Tibial artery (tissue), 4 donors: ENCODE data around the gene KCNK13.

ENCODE experiments used
- DNase-seq, 2 donors: peaks; one replicate each; pipeline ENCODE4 v3.0.0-alpha.2; 2019
- H3K27ac ChIP-seq, 2 donors: fragments of 200-600 bp; sonication (generic) in 1 of 2; 1 replicate in 1 of 2; 2 replicates in 1 of 2; pipeline ENCODE4 v1.5.1; 2018 to 2019; ENCODE audit warnings: mild to moderate bottlenecking in 1 of 2
- H3K27me3 ChIP-seq, 2 donors: fragments of 200-600 bp; sonication (generic) in 1 of 2; one replicate each; pipeline versions ENCODE4 v1.5.1 to v1.6.0; 2016 to 2019
- H3K36me3 ChIP-seq, 3 donors: fragments of 200-600 bp; sonication (generic) in 2 of 3; one replicate each; pipeline ENCODE4 v1.5.1; 2016 to 2019; ENCODE audit warnings: mild to moderate bottlenecking in 2 of 3
- H3K4me1 ChIP-seq, 4 donors: fragments of 200-600 bp; sonication (generic) in 2 of 4; 1 replicate in 3 of 4; 2 replicates in 1 of 4; pipeline ENCODE4 v1.5.1; 2016 to 2019
- H3K4me3 ChIP-seq, 2 donors: fragments of 200-600 bp; sonication (generic) in 1 of 2; 1 replicate in 1 of 2; 2 replicates in 1 of 2; pipeline ENCODE4 v1.5.1; 2018 to 2019; ENCODE audit warnings: mild to moderate bottlenecking in 2 of 2
- H3K9me3 ChIP-seq, 3 donors: fragments of 200-600 bp; sonication (generic) in 1 of 3; one replicate each; pipeline ENCODE4 v1.5.1; 2016 to 2019
- intact Hi-C: fragments of 100-400 bp; cut with DNase I; formaldehyde crosslinking; loops from one replicate; pipeline ENCODE4 v1.15.0; 2023; ENCODE audit warnings: low total_unique reads
- TF ChIP-seq, protein P1 (sequence below), 2 experiments: fragments of 200-600 bp in 1 of 2; fragments of 450-650 bp in 1 of 2; IDR thresholded peaks; one replicate each; pipeline ENCODE4 v1.5.1; 2017 to 2019; ENCODE audit warnings: antibody characterized with exemption in 2 of 2, mild to moderate bottlenecking in 1 of 2, moderate library complexity in 1 of 2

Gene KCNK13

DNA sequence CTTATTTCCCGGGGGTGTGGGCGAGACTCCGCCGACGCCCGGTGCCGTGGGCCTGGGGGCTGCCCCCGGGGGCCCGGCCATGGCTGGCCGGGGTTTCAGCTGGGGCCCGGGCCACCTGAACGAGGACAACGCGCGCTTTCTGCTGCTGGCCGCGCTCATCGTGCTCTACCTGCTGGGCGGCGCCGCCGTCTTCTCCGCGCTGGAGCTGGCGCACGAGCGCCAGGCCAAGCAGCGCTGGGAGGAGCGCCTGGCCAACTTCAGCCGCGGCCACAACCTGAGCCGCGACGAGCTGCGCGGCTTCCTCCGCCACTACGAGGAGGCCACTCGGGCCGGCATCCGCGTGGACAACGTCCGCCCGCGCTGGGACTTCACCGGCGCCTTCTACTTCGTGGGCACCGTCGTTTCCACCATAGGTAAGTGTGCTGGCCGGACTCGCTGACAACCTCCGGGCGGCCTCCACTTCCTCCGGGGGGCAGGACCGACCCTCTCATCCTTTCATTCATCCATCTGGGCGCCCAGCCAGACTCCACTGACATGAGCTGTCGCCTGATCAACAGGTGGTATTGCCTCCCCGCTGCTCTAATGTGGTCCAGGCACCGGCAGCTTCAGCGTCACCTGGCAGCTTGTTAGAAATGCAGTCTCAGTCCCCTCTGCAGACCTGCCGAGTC is 467 bp downstream of the KCNK13 start:
- no peak for DNase-seq
- peaks cover 0 to 68% of the 10 kb centered on the region in 2 donors for H3K27me3 ChIP-seq
- H3K27ac ChIP-seq, result no peak overlapping the region
- TF ChIP-seq, protein P1, sequence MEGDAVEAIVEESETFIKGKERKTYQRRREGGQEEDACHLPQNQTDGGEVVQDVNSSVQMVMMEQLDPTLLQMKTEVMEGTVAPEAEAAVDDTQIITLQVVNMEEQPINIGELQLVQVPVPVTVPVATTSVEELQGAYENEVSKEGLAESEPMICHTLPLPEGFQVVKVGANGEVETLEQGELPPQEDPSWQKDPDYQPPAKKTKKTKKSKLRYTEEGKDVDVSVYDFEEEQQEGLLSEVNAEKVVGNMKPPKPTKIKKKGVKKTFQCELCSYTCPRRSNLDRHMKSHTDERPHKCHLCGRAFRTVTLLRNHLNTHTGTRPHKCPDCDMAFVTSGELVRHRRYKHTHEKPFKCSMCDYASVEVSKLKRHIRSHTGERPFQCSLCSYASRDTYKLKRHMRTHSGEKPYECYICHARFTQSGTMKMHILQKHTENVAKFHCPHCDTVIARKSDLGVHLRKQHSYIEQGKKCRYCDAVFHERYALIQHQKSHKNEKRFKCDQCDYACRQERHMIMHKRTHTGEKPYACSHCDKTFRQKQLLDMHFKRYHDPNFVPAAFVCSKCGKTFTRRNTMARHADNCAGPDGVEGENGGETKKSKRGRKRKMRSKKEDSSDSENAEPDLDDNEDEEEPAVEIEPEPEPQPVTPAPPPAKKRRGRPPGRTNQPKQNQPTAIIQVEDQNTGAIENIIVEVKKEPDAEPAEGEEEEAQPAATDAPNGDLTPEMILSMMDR (IDR thresholded peaks at IDR 0.05), result no peak
- peaks cover 0 to 29% (median 26%) of the 10 kb centered on the region in 4 donors for H3K4me1 ChIP-seq
- H3K36me3 ChIP-seq, result no peaks in the 10 kb centered on the region
- intact Hi-C loops, result no loop called here
- peak overlapping the region; percentile 40 to 47 for H3K4me3 ChIP-seq
- no peaks in the 10 kb centered on the region for H3K9me3 ChIP-seq

DNA sequence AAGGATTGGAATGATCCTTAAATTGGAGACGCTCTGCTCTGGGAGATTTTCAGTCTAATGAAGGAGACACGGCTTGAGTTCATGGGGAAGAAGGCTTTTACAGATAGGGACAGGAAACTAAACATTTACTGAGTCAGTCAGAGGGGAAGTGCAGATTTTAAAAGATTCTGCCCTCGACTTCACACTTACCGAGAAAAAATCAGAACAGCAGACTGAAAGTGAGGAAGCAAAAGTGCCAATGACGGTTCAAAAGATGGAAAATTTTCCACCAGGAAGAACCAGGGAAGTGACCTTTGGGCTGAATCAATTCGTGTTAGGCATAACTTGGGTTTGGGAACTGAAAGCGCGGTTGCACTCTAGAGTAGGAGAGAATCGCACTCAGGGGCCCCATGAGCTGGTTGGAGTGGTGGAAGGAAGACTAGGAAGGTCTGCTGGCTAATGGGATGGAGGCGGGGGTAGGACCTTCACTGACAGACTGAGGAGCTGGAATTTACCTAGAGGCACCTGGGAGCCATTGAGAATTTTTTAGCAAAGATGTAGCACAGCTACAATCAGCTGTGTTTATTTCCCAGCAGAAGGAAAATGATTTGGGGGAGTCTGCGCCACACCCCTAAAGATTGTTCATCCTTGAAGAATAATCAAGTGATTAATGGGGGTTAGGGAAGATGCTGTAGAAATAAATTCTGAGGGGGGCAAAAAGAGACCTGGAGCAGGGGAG is 1.2 kb downstream of the KCNK13 start:
- TF ChIP-seq, protein P1 (IDR thresholded peaks at IDR 0.05), result no peak
- Histone ChIP-seq H3K4me1 (peaks cover 0 to 29% (median 26%) of the 10 kb centered on the region in 4 donors), H3K36me3 (no peaks in the 10 kb centered on the region), H3K4me3 (peak overlapping the region in 1 of 2 donors; percentile 40), H3K27ac (no peak overlapping the region), H3K27me3 (peaks cover 0 to 69% of the 10 kb centered on the region in 2 donors), H3K9me3 (no peaks in the 10 kb centered on the region)
- no peak for DNase-seq
- intact Hi-C loops, result no loop called here

DNA sequence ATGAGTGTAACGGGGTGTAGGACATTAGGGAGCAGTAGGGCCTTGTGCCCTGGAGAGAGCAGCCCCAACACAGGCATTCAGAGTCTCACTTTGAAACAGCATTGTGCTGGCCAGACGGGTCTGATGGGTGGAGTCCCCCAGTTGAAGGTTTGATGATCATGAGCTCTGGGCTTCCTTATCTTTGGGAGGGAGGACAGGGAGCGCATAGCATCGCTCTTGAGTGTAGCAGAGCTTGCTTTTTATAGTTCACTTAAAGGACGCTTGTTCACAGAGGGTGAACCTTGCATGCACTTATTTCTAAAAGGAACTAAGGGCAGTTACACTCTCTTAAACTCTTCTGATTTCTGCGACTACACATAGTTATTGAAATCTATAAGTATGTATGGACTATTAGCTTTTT is 10.6 kb downstream of the KCNK13 start:
- peaks cover 0 to 12% of the 10 kb centered on the region in 2 donors for H3K27me3 ChIP-seq
- no peaks in the 10 kb centered on the region for H3K9me3 ChIP-seq
- no peaks in the 10 kb centered on the region for H3K36me3 ChIP-seq
- no peak for DNase-seq
- no peak overlapping the region for H3K4me3 ChIP-seq
- TF ChIP-seq, protein P1 (IDR thresholded peaks at IDR 0.05), result no peak
- intact Hi-C loops, result no loop called here
- no peak overlapping the region for H3K27ac ChIP-seq
- no peaks in the 10 kb centered on the region for H3K4me1 ChIP-seq

DNA sequence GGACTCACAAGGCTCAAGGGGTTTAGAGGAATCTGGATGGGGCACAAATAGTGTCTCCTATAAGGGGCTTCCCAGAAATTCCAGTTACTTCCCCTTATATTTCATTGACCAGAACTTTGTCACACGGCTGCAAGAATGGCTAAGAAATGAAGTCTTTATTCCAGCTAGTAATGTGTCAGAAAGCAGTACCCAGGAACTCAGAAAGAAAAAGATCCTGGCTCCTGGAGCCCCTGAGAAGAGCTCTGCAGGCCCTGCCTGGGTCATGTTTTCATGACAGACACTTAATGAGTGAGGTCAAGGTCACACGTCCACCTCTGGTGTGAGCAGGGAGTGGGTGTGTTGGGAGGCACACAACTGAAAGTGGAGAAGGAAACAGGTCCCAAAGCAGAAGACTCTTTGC is 17.8 kb downstream of the KCNK13 start:
- Histone ChIP-seq H3K27ac (no peak overlapping the region), H3K4me1 (no peaks in the 10 kb centered on the region), H3K27me3 (peaks cover 0 to 3% of the 10 kb centered on the region in 2 donors), H3K36me3 (no peaks in the 10 kb centered on the region), H3K4me3 (no peak overlapping the region), H3K9me3 (no peaks in the 10 kb centered on the region)
- no peak for DNase-seq
- intact Hi-C loops, result no loop called here
- TF ChIP-seq, protein P1 (IDR thresholded peaks at IDR 0.05), result no peak

DNA sequence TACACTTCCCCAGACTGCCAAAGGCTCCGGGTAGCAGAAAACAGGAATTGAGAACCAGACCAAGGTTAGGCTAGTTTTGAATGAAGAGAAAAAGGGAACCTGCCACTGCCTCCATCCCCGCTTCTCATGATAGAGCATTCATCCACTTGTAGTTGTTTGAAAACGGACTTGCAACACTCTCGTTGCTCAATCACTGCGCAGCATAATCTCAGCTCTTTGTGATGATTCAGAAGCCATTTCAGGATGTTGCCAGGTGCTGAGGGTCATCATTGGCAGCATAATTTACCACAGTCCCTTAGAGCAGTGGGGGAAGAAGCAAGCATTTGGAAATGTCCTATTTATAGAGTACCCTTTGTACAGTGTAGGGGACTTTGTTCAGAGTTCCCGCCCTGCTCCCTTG is 25.6 kb downstream of the KCNK13 start:
- Histone ChIP-seq H3K36me3 (no peaks in the 10 kb centered on the region), H3K9me3 (no peaks in the 10 kb centered on the region), H3K27me3 (no peaks in the 10 kb centered on the region), H3K4me3 (no peak overlapping the region), H3K27ac (no peak overlapping the region), H3K4me1 (peaks cover 0 to 7% (median 5%) of the 10 kb centered on the region in 4 donors)
- intact Hi-C loops, result no loop called here
- DNase-seq, result peak; percentile 63 to 72
- TF ChIP-seq, protein P1 (IDR thresholded peaks at IDR 0.05), result no peak
